Osteocyte (in vitro differentiated cells): Measurements from ENCODE around the gene PVRIG. TPM values are rescaled to one million over a fixed set of nuclear protein-coding genes. Genes with fewer than 3 reads are reported as not detected.
"Not testable (repeated sequence)": the region's sequence is repeated elsewhere in the genome, so short reads cannot be mapped to it uniquely, and the experiment has no call there.

Experiments used
- DNase-seq: peaks from one replicate; pipeline ENCODE4 v3.0.0; 2021; ENCODE audit warnings: mixed read lengths; ENCODE audit not compliant: unreplicated experiment; ENCODE audit errors: extremely low spot score
- H3K27ac Mint-ChIP-seq: one replicate; pipeline ENCODE4 v1.8.0; 2021; ENCODE audit warnings: mild to moderate bottlenecking, mixed read lengths; ENCODE audit not compliant: unreplicated experiment
- H3K27me3 Mint-ChIP-seq: one replicate; pipeline ENCODE4 v1.8.0; 2021; ENCODE audit warnings: mixed read lengths; ENCODE audit not compliant: unreplicated experiment
- H3K36me3 Mint-ChIP-seq: one replicate; pipeline ENCODE4 v1.8.0; 2021; ENCODE audit warnings: mixed read lengths; ENCODE audit not compliant: unreplicated experiment
- H3K4me1 Mint-ChIP-seq: one replicate; pipeline ENCODE4 v1.8.0; 2021; ENCODE audit warnings: mixed read lengths; ENCODE audit not compliant: unreplicated experiment
- H3K4me3 Mint-ChIP-seq: one replicate; pipeline ENCODE4 v1.8.0; 2021; ENCODE audit warnings: mild to moderate bottlenecking, moderate library complexity, mixed read lengths; ENCODE audit not compliant: unreplicated experiment
- H3K9me3 Mint-ChIP-seq: one replicate; pipeline ENCODE4 v1.8.0; 2021; ENCODE audit warnings: mixed read lengths; ENCODE audit not compliant: unreplicated experiment
- CTCF ChIP-seq: fragments of 200-600 bp; sonication (generic); IDR thresholded peaks from 2 replicates; pipeline ENCODE4 v1.5.0; 2021; ENCODE audit warnings: antibody characterized with exemption, mild to moderate bottlenecking, moderate library complexity
- long read RNA-seq: library from polyadenylated mRNA; unstranded; transcript quantifications from one replicate; pipeline ENCODE4 v2.0.0, GENCODE V29; 2021
- total RNA-seq: library from RNA; stranded (reverse); gene quantifications from 2 replicates; pipeline ENCODE4 v1.2.1, GENCODE V29; 2021

Gene PVRIG
- not detected in 2 replicates for total RNA-seq
- long read RNA-seq: 0 reads

GRCh38 chr7:100219801-100220585, at the start of gene PVRIG:
TSS of gene PVRIG (plus strand) at chr7:100219949. CDS start at chr7:100219971, 22 bp downstream.
- H3K4me1 Mint-ChIP-seq, H3K27me3 Mint-ChIP-seq, H3K27ac Mint-ChIP-seq, DNase-seq, H3K36me3 Mint-ChIP-seq, H3K9me3 Mint-ChIP-seq, H3K4me3 Mint-ChIP-seq: not testable (repeated sequence)

GRCh38 chr7:100170101-100170897, 49.5 kb upstream of the PVRIG start:
- no peak for TF ChIP-seq CTCF
- H3K4me1 Mint-ChIP-seq: peaks cover 26% of the 10 kb centered on the region
- peaks cover 15% of the 10 kb centered on the region for H3K27me3 Mint-ChIP-seq
- no peaks in the 10 kb centered on the region for H3K9me3 Mint-ChIP-seq
- DNase-seq: no peak
- peak overlapping the region; percentile 38 for H3K4me3 Mint-ChIP-seq
- peaks cover 4% of the 10 kb centered on the region for H3K36me3 Mint-ChIP-seq
- H3K27ac Mint-ChIP-seq: no peak overlapping the region

- no peak overlapping the region for H3K27ac Mint-ChIP-seq
- H3K4me3 Mint-ChIP-seq: no peak overlapping the region
- H3K27me3 Mint-ChIP-seq: peaks cover 12% of the 10 kb centered on the region
- no peaks in the 10 kb centered on the region for H3K9me3 Mint-ChIP-seq
- no peak for TF ChIP-seq CTCF
- peaks cover 4% of the 10 kb centered on the region for H3K36me3 Mint-ChIP-seq
- peaks cover 30% of the 10 kb centered on the region for H3K4me1 Mint-ChIP-seq
- no peak for DNase-seq
Measured at GRCh38 chr7:100171087-100171681, 48.6 kb upstream of the PVRIG start.

- DNase-seq: no peak
- H3K9me3 Mint-ChIP-seq: no peaks in the 10 kb centered on the region
- TF ChIP-seq CTCF: no peak
- H3K4me3 Mint-ChIP-seq: peak overlapping the region; percentile 39
- H3K4me1 Mint-ChIP-seq: peaks cover 34% of the 10 kb centered on the region
- no peak overlapping the region for H3K27ac Mint-ChIP-seq
- H3K27me3 Mint-ChIP-seq: peaks cover 7% of the 10 kb centered on the region
- peaks cover 4% of the 10 kb centered on the region for H3K36me3 Mint-ChIP-seq
Measured at GRCh38 chr7:100171840-100172239, 47.9 kb upstream of the PVRIG start.

GRCh38 chr7:100173806-100174495, 45.8 kb upstream of the PVRIG start:
- H3K4me3 Mint-ChIP-seq: no peak overlapping the region
- H3K27ac Mint-ChIP-seq: peak overlapping the region; percentile 42
- peaks cover 6% of the 10 kb centered on the region for H3K27me3 Mint-ChIP-seq
- no peaks in the 10 kb centered on the region for H3K9me3 Mint-ChIP-seq
- peaks cover 19% of the 10 kb centered on the region for H3K4me1 Mint-ChIP-seq
- peaks cover 4% of the 10 kb centered on the region for H3K36me3 Mint-ChIP-seq
- TF ChIP-seq CTCF: no peak
- DNase-seq: no peak
